Breast epithelium (tissue), 4 donors: ENCODE measurements around the gene NINJ1. TPM values are rescaled to one million over a fixed set of nuclear protein-coding genes. Genes with fewer than 3 reads are reported as not detected.

Experiments
- DNase-seq, 2 donors: peaks; one replicate each; pipeline ENCODE4 v3.0.0-alpha.2; 2019; ENCODE audit warnings: low spot score in 2 of 2
- H3K27ac ChIP-seq, 2 donors: fragments of 200-600 bp; sonication (generic) in 1 of 2; one replicate each; pipeline ENCODE4 v1.5.1; 2016 to 2019; ENCODE audit warnings: mild to moderate bottlenecking in 1 of 2
- H3K27me3 ChIP-seq, 2 donors: fragments of 200-600 bp; sonication (generic) in 1 of 2; one replicate each; pipeline versions ENCODE4 v1.5.1 to v1.6.0; 2017 to 2019; ENCODE audit warnings: control low read depth in 1 of 2, mild to moderate bottlenecking in 1 of 2
- H3K36me3 ChIP-seq: fragments of 200-600 bp; one replicate; pipeline ENCODE4 v1.5.1; 2019
- H3K4me1 ChIP-seq, 2 donors: fragments of 200-600 bp; sonication (generic); one replicate each; pipeline ENCODE4 v1.5.1; 2016 to 2019; ENCODE audit warnings: control low read depth in 1 of 2
- H3K4me3 ChIP-seq, 3 donors: fragments of 200-600 bp; sonication (generic); 1 replicate in 2 of 3; 2 replicates in 1 of 3; pipeline ENCODE4 v1.5.1; 2016 to 2019; ENCODE audit warnings: mild to moderate bottlenecking in 3 of 3, moderate library complexity in 2 of 3
- H3K9me3 ChIP-seq, 2 donors: fragments of 200-600 bp; sonication (generic) in 1 of 2; one replicate each; pipeline ENCODE4 v1.5.1; 2016 to 2019; ENCODE audit warnings: control low read depth in 1 of 2
- POLR2A ChIP-seq: fragments of 450-650 bp; IDR thresholded peaks from one replicate; pipeline ENCODE4 v1.6.1; 2016; ENCODE audit warnings: antibody characterized with exemption, mild to moderate bottlenecking, moderate library complexity
- POLR2AphosphoS5 ChIP-seq, 3 donors: sonication (generic); formaldehyde crosslinking; IDR thresholded peaks; one replicate each; pipeline ENCODE4 v1.6.1; 2017; ENCODE audit warnings: antibody characterized with exemption in 3 of 3
- intact Hi-C: fragments of 100-400 bp; cut with DNase I; formaldehyde crosslinking; loops from one replicate; pipeline ENCODE4 v1.15.1; 2023; ENCODE audit warnings: low total_unique reads
- total RNA-seq, 3 donors: library from RNA; depleted of rRNA; stranded (reverse); fragments of >200 nt; gene quantifications; one replicate each; pipeline ENCODE4 v1.1.0, GENCODE V29; 2016
- TF ChIP-seq, protein P1 (sequence below), 3 donors: fragments of 450-650 bp; IDR thresholded peaks; one replicate each; pipeline ENCODE4 v1.5.1; 2016 to 2017; ENCODE audit warnings: antibody characterized with exemption in 3 of 3, mild to moderate bottlenecking in 3 of 3, moderate library complexity in 3 of 3

The NINJ1 gene
- total RNA-seq, 3 donors from 2014 or later: 89.8 to 109 (median 109) TPM

DNA sequence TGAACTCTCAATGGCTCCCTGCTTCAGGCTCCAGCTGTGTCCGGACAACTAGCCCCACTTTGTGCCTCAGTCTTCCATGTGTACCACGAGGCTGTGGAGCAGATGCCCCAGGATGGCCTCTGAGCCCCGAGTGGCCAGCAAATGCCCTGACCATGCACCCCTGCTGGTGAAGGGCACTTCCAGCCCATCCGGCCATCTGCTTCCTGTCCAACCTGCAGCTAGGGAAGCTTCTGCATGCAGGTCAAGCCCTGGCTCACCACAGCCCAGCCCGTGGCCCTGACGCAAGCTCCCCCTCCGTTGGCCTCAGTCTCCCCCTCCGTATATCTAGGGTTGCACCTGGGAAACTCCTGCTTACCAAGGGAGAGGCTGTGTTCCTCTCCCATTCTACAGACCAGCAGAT is 4.8 kb downstream of the NINJ1 start:
- Histone ChIP-seq H3K36me3 (no peaks in the 10 kb centered on the region), H3K4me1 (peaks cover 27 to 41% of the 10 kb centered on the region in 2 donors), H3K4me3 (peak overlapping the region in 1 of 3 donors; percentile 5), H3K9me3 (no peaks in the 10 kb centered on the region), H3K27me3 (no peaks in the 10 kb centered on the region), H3K27ac (peak overlapping the region; percentile 91 to 94)
- intact Hi-C loops: no loop called here
- DNase-seq: no peak
- TF ChIP-seq POLR2AphosphoS5 (IDR thresholded peaks at IDR 0.05) (peak in 2 of 3 donors; percentile 12 to 28), POLR2A (no peak)

DNA sequence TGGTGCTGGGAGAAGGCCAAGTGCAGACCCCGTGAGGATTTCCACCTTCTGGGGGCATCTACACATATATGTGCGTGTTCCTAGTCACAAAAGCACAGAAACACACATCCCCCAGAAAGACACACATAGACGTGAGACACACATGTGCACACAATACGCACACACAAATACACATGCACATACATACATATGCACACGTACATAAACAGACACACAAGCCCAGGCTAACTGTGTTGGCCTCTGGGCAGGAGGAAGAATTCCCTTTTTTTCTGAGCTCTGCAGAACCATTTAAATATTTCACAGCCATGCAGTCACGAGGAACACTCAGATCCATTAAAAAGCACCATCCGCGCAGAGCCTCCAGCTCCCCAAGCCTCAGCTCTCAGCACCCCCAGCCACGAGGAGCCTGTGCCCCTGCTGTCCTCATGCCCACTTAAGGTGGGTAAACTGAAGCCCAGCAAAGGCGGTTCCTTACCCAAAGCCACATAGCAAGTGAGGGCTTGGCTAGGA is 5.3 kb downstream of the NINJ1 start:
- no peak overlapping the region for H3K4me3 ChIP-seq
- H3K4me1 ChIP-seq: peaks cover 27 to 41% of the 10 kb centered on the region in 2 donors
- intact Hi-C loops: no loop called here
- H3K27me3 ChIP-seq: no peaks in the 10 kb centered on the region
- peak overlapping the region in 1 of 2 donors; percentile 91 for H3K27ac ChIP-seq
- no peak for DNase-seq
- H3K9me3 ChIP-seq: no peaks in the 10 kb centered on the region
- H3K36me3 ChIP-seq: no peaks in the 10 kb centered on the region
- TF ChIP-seq, protein P1, sequence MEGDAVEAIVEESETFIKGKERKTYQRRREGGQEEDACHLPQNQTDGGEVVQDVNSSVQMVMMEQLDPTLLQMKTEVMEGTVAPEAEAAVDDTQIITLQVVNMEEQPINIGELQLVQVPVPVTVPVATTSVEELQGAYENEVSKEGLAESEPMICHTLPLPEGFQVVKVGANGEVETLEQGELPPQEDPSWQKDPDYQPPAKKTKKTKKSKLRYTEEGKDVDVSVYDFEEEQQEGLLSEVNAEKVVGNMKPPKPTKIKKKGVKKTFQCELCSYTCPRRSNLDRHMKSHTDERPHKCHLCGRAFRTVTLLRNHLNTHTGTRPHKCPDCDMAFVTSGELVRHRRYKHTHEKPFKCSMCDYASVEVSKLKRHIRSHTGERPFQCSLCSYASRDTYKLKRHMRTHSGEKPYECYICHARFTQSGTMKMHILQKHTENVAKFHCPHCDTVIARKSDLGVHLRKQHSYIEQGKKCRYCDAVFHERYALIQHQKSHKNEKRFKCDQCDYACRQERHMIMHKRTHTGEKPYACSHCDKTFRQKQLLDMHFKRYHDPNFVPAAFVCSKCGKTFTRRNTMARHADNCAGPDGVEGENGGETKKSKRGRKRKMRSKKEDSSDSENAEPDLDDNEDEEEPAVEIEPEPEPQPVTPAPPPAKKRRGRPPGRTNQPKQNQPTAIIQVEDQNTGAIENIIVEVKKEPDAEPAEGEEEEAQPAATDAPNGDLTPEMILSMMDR (IDR thresholded peaks at IDR 0.05): no peak
- TF ChIP-seq POLR2AphosphoS5 (IDR thresholded peaks at IDR 0.05): no peak

DNA sequence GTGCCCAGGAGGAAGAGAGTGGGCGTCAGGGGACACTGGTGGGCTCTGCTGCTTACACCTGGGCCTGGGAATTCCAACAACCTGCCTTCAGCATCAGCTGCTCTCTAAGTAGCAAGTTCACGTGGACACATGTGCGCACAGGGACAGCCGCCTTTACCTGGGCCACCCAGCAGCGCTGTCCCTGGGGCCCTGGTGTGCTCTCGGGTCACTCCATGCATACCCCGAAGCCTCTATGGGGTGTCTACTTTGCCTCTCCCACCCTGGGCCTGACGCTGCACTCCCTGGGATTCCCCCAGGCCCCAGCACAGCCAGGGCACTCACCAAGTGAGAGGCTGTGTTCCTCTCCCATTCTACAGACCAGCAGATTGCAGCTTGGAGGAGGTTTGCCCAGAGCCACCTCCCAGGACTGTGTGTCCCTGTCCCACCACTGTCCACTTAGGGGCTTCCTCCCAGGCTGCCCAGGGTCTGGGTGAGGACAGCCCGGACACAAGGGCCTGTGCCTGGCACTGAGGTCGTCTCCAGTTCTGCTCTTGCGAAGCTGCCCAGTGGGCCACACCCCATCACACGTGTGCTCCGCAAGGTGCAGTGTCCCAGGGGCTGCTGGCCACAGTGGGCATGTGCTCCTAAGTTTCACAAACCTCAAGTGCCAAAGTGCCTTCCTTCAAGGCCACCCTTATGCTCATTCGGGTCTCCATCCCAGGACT is 5.9 kb downstream of the NINJ1 start:
- Histone ChIP-seq H3K27me3 (no peaks in the 10 kb centered on the region), H3K9me3 (no peaks in the 10 kb centered on the region), H3K36me3 (no peaks in the 10 kb centered on the region), H3K4me1 (peaks cover 27 to 41% of the 10 kb centered on the region in 2 donors), H3K27ac (peak overlapping the region; percentile 68 to 91), H3K4me3 (no peak overlapping the region)
- DNase-seq: peak in 1 of 2 donors; percentile 33
- TF ChIP-seq, protein P1 (IDR thresholded peaks at IDR 0.05): no peak
- no peak for TF ChIP-seq POLR2A
- intact Hi-C loops: no loop called here

DNA sequence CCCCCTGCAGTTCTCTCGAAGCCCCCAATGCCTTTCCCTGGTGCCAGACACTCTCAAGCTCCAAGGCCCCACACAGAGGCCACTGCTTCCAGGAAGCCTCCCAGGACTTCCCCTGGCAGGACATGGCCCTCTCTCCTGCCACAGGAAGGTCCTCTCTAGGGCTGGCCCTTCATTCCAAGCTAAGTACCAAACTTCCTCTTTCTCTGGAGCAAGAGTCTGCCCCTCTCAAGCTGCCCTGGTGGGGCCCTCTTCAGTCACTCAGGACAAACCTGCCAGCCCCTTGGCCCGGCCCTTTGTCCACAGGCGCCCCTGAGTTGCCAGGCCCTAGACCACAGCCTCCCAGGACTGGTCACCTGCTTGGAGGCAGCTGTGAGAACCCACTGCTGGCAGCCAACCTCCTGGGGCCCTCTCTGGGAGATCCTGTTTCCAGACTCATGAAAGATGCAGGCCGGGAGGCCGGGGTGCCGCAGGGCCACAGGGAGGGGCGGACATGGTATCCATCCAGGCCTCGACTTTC is 6.6 kb downstream of the NINJ1 start:
- H3K4me3 ChIP-seq: peak overlapping the region in 1 of 3 donors; percentile 44
- peak in 1 of 2 donors; percentile 48 for DNase-seq
- H3K4me1 ChIP-seq: peaks cover 27 to 41% of the 10 kb centered on the region in 2 donors
- no peaks in the 10 kb centered on the region for H3K27me3 ChIP-seq
- H3K9me3 ChIP-seq: no peaks in the 10 kb centered on the region
- no peak for TF ChIP-seq POLR2A
- H3K27ac ChIP-seq: peak overlapping the region; percentile 68 to 91
- no peaks in the 10 kb centered on the region for H3K36me3 ChIP-seq
- intact Hi-C loops: no loop called here

DNA sequence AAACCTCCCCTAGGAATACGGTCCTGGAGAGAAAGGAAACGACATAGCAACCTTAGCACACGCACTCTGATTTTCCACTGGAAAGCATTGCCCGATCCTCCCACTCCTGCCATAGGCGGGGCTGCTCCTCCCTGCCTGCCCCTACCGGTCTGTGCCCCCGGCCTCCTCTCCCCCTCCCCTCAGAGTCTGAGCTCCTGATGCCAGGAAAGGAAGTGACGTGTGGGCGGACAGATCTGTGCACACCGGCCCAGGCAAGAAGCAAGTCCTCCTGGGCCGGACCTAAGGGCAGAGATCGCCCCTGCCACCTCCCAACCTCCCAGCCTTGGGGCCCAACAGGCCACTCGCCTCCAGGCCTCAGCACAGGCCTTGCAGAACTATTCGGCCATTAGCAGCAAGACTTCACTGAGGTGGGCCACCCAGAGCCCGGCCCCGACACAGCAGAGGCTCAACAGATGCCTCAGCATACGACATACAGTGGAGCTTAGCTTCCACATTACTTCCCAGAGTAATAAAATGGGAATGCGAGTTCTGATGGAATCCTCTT is 7.2 kb downstream of the NINJ1 start:
- Histone ChIP-seq H3K4me3 (peak overlapping the region in 1 of 3 donors; percentile 44), H3K27me3 (no peaks in the 10 kb centered on the region), H3K4me1 (peaks cover 26 to 36% of the 10 kb centered on the region in 2 donors), H3K9me3 (no peaks in the 10 kb centered on the region), H3K36me3 (no peaks in the 10 kb centered on the region), H3K27ac (peak overlapping the region; percentile 68 to 91)
- DNase-seq: peak in 1 of 2 donors; percentile 49
- TF ChIP-seq, protein P1 (IDR thresholded peaks at IDR 0.05): no peak
- TF ChIP-seq POLR2AphosphoS5 (IDR thresholded peaks at IDR 0.05): no peak
- no peak for TF ChIP-seq POLR2A
- intact Hi-C loops: no loop called here
